Astrocyte (in vitro differentiated cells and primary cell): Measurements from ENCODE around the gene TRIM10. TPM values are rescaled to one million over a fixed set of nuclear protein-coding genes. Genes with fewer than 3 reads are reported as not detected.

Experiments used
- DNase-seq: peaks from one replicate; pipeline ENCODE4 v3.0.0-alpha.2; 2010; ENCODE audit warnings: low read depth
- FAIRE-seq: peaks from 2 replicates; lab custom pipeline; 2011; peaks lifted over from hg19 to GRCh38; lab: Jason Lieb, UNC
- H2AFZ ChIP-seq: 2 replicates; pipeline ENCODE4 v1.6.0; 2012; ENCODE audit warnings: low read depth, low read length, inconsistent platforms
- H3K27ac ChIP-seq: 2 replicates; pipeline ENCODE4 v1.5.1; 2011; ENCODE audit warnings: low read depth, low read length, inconsistent platforms
- H3K27me3 ChIP-seq: 2 replicates; pipeline ENCODE4 v1.6.0; 2011; ENCODE audit warnings: low read length, inconsistent platforms; ENCODE audit not compliant: insufficient read depth
- H3K36me3 ChIP-seq: 2 replicates; pipeline ENCODE4 v1.5.1; 2011; ENCODE audit warnings: low read length, inconsistent platforms; ENCODE audit not compliant: insufficient read depth
- H3K4me1 ChIP-seq: 2 replicates; pipeline ENCODE4 v1.5.1; 2011; ENCODE audit warnings: low read length, inconsistent platforms; ENCODE audit not compliant: insufficient read depth
- H3K4me2 ChIP-seq: 2 replicates; pipeline ENCODE4 v1.6.0; 2012; ENCODE audit warnings: low read length, inconsistent platforms
- H3K4me3 ChIP-seq: 2 replicates; pipeline ENCODE4 v1.5.1; 2011; ENCODE audit warnings: low read depth, mild to moderate bottlenecking, low read length, inconsistent platforms; ENCODE audit not compliant: insufficient read depth
- H3K79me2 ChIP-seq: 2 replicates; pipeline ENCODE4 v1.6.0; 2012; ENCODE audit warnings: mild to moderate bottlenecking, low read length, inconsistent platforms; ENCODE audit not compliant: insufficient read depth
- H3K9ac ChIP-seq: 2 replicates; pipeline ENCODE4 v1.6.0; 2012; ENCODE audit warnings: mild to moderate bottlenecking, low read length, inconsistent platforms
- H3K9me3 ChIP-seq: 2 replicates; pipeline ENCODE4 v1.5.1; 2012; ENCODE audit warnings: low read depth, mild to moderate bottlenecking, low read length, inconsistent platforms; ENCODE audit not compliant: insufficient read depth
- H4K20me1 ChIP-seq: 2 replicates; pipeline ENCODE4 v1.6.0; 2012; ENCODE audit warnings: low read length, inconsistent platforms; ENCODE audit not compliant: insufficient read depth
- H3K27ac Mint-ChIP-seq: one replicate; pipeline ENCODE4 v1.8.0; 2021; ENCODE audit warnings: mild to moderate bottlenecking, mixed read lengths; ENCODE audit not compliant: unreplicated experiment
- H3K27me3 Mint-ChIP-seq: one replicate; pipeline ENCODE4 v1.8.0; 2021; ENCODE audit warnings: low read depth, mixed read lengths; ENCODE audit not compliant: unreplicated experiment
- H3K36me3 Mint-ChIP-seq: one replicate; pipeline ENCODE4 v1.8.0; 2021; ENCODE audit warnings: low read depth, mixed read lengths; ENCODE audit not compliant: unreplicated experiment
- H3K4me1 Mint-ChIP-seq: one replicate; pipeline ENCODE4 v1.8.0; 2021; ENCODE audit warnings: low read depth, mixed read lengths; ENCODE audit not compliant: unreplicated experiment
- H3K4me3 Mint-ChIP-seq: one replicate; pipeline ENCODE4 v1.8.0; 2021; ENCODE audit warnings: mild to moderate bottlenecking, moderate library complexity, mixed read lengths; ENCODE audit not compliant: unreplicated experiment
- H3K9me3 Mint-ChIP-seq: one replicate; pipeline ENCODE4 v1.8.0; 2021; ENCODE audit warnings: mild to moderate bottlenecking, mixed read lengths; ENCODE audit not compliant: unreplicated experiment
- EZH2 ChIP-seq: IDR thresholded peaks from 2 replicates; pipeline ENCODE4 v1.6.1; 2012; ENCODE audit warnings: mild to moderate bottlenecking, low read length, inconsistent platforms; ENCODE audit not compliant: insufficient read depth
- total RNA-seq: library from RNA; stranded (reverse); gene quantifications from 2 replicates; pipeline ENCODE4 v1.2.1, GENCODE V29; 2021
- TF ChIP-seq, protein P1 (sequence below): IDR thresholded peaks from 2 replicates; pipeline ENCODE4 v1.5.1; 2011; ENCODE audit warnings: low read depth, mild to moderate bottlenecking, inconsistent platforms, low read length, moderate library complexity; ENCODE audit not compliant: insufficient read depth

Gene TRIM10
- total RNA-seq, 1 donor from 2014 or later: not detected

DNA sequence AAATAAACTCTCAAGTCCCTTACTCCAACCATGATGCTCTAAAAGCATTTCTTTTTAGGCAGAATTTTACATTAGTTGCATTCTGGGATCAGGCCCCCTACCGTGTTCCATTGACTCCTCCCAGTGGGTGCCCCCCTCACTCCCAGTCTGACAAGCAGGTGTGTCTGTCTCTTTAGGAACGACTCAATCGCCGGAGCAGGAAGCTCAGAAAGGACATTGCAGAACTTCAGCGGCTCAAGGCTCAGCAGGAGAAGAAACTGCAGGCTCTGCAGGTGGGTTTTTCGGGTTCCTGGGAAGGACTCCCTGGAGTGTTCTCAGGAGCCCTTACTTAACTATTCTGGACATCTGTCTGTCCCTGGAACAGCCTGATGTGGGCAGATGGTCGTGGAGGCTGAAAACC, 15.2 kb downstream of the TRIM10 start:
- peaks cover 29% of the 10 kb centered on the region for H3K27me3 Mint-ChIP-seq
- no peak for FAIRE-seq
- H3K36me3 Mint-ChIP-seq: no peaks in the 10 kb centered on the region

DNA sequence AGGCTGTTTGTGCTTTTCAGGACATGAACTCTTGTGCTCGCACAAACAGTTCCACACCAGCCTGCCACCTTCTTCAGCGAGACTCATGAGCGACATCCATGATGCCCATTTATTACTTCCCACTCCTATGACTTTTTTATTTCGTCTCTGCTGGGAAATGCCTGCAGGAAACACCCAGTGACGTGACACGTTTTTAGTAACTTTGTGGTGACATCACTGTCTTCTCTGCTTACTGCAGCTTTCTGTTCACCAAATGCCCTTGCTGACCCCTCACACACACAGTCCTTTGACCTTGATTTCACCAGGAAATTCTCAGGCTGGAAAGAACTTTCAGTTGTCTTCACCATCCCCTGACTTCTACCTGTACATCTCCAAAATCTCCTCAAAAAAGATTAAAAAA, 16.2 kb downstream of the TRIM10 start:
- Histone ChIP-seq H3K27ac (no peak overlapping the region), H2AFZ (no peak overlapping the region), H3K9ac (no peak overlapping the region), H3K4me3 (no peak overlapping the region), H3K4me1 (no peaks in the 10 kb centered on the region), H3K9me3 (no peaks in the 10 kb centered on the region), H3K4me2 (no peak overlapping the region), H3K36me3 (no peaks in the 10 kb centered on the region), H4K20me1 (no peaks in the 10 kb centered on the region), H3K79me2 (no peaks in the 10 kb centered on the region), H3K27me3 (peaks cover 30% of the 10 kb centered on the region)
- Mint-ChIP-seq H3K4me1 (peaks cover 1% of the 10 kb centered on the region), H3K27me3 (peaks cover 28% of the 10 kb centered on the region), H3K36me3 (no peaks in the 10 kb centered on the region), H3K9me3 (peaks cover 2% of the 10 kb centered on the region), H3K4me3 (no peak overlapping the region), H3K27ac (no peak overlapping the region)
- TF ChIP-seq, protein P1, sequence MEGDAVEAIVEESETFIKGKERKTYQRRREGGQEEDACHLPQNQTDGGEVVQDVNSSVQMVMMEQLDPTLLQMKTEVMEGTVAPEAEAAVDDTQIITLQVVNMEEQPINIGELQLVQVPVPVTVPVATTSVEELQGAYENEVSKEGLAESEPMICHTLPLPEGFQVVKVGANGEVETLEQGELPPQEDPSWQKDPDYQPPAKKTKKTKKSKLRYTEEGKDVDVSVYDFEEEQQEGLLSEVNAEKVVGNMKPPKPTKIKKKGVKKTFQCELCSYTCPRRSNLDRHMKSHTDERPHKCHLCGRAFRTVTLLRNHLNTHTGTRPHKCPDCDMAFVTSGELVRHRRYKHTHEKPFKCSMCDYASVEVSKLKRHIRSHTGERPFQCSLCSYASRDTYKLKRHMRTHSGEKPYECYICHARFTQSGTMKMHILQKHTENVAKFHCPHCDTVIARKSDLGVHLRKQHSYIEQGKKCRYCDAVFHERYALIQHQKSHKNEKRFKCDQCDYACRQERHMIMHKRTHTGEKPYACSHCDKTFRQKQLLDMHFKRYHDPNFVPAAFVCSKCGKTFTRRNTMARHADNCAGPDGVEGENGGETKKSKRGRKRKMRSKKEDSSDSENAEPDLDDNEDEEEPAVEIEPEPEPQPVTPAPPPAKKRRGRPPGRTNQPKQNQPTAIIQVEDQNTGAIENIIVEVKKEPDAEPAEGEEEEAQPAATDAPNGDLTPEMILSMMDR: no peak
- no peak for TF ChIP-seq EZH2
- FAIRE-seq: no peak
- no peak for DNase-seq

More for the DNA sequence above, 15.2 kb downstream of the TRIM10 start:
- DNase-seq: no peak
- Histone ChIP-seq H3K27ac (no peak overlapping the region), H3K9me3 (no peaks in the 10 kb centered on the region), H3K4me3 (no peak overlapping the region), H4K20me1 (no peaks in the 10 kb centered on the region), H3K27me3 (peaks cover 28% of the 10 kb centered on the region), H3K9ac (no peak overlapping the region), H3K79me2 (no peaks in the 10 kb centered on the region), H3K4me1 (no peaks in the 10 kb centered on the region), H3K4me2 (no peak overlapping the region), H2AFZ (no peak overlapping the region), H3K36me3 (no peaks in the 10 kb centered on the region)
- no peak overlapping the region for H3K4me3 Mint-ChIP-seq
- H3K9me3 Mint-ChIP-seq: no peaks in the 10 kb centered on the region
- peaks cover 7% of the 10 kb centered on the region for H3K4me1 Mint-ChIP-seq
- no peak overlapping the region for H3K27ac Mint-ChIP-seq
- TF ChIP-seq, protein P1: no peak
- TF ChIP-seq EZH2: no peak

DNA sequence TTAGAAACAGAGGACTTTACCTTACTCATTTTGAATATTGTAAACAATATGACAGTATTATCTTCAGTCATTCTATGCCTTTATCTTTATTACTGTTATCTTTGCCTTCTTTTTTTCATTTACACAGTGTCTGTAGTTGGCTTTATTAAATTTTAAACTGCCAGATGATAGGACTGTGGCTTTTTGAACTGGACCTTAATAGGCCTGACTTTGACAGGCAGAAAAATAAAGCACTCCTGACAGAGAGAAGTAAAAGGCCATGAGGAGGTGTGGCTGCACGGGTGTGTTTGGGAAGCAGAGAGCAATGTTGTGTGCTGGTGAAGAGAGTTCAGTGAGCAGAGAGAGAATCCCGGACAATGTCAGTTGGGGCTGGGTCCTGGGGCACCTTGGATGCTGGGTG, 17.2 kb downstream of the TRIM10 start:
- Histone ChIP-seq H3K27ac (no peak overlapping the region), H3K27me3 (peaks cover 30% of the 10 kb centered on the region), H2AFZ (no peak overlapping the region), H3K9me3 (no peaks in the 10 kb centered on the region), H3K4me3 (no peak overlapping the region), H3K79me2 (no peaks in the 10 kb centered on the region), H3K4me1 (no peaks in the 10 kb centered on the region), H3K9ac (no peak overlapping the region), H3K4me2 (no peak overlapping the region), H3K36me3 (no peaks in the 10 kb centered on the region), H4K20me1 (no peaks in the 10 kb centered on the region)
- DNase-seq: no peak
- no peak overlapping the region for H3K4me3 Mint-ChIP-seq
- H3K9me3 Mint-ChIP-seq: peaks cover 2% of the 10 kb centered on the region
- peaks cover 35% of the 10 kb centered on the region for H3K27me3 Mint-ChIP-seq
- TF ChIP-seq EZH2: no peak
- TF ChIP-seq, protein P1: no peak
- no peaks in the 10 kb centered on the region for H3K4me1 Mint-ChIP-seq
- FAIRE-seq: no peak
- no peaks in the 10 kb centered on the region for H3K36me3 Mint-ChIP-seq
- H3K27ac Mint-ChIP-seq: no peak overlapping the region
